ENCODE results near the gene LARGE1.

The LARGE1 gene

DNA sequence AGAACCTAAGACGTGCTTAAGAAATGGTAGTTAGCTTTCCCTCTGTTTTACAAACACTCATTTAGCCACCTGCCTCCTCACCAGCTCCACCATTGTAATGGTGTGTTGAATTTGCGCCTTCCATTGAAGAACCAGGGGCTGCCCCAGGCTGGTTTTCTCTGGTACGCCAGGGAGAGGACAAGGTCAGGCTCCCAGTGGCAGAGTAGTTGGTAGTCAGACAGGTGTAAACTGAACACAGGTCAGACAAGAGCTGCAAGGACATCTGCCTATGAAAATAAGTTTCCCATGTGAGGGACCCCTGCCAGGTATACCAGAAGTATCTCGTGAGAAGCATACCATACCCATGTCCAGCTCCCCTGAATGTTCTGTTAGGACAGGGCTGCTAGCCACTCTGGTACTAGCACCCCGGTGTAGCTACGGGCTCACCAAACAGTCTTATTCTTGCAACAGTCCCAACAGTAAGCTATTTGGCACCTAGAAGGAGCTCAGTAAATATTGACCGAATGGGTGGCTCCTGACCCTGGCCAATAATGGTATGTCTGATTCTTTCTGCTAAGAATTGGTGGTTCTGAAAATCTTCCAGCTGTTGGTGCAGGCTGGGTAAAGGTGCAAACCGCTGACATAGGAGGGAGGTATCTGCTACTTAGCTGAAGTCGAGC, 359.0 kb downstream of the LARGE1 start:
- Histone ChIP-seq H3K9me3 (ENCODE audit: insufficient read depth, low read length, severe bottlenecking) (no peaks in the 10 kb centered on the region), H3K4me1 (ENCODE audit: insufficient read depth, low read length) (no peaks in the 10 kb centered on the region), H3K79me2 (ENCODE audit: insufficient read depth, low read length) (no peaks in the 10 kb centered on the region), H3K36me3 (ENCODE audit: insufficient read depth, low read length) (no peaks in the 10 kb centered on the region), H3K27me3 (ENCODE audit: insufficient read depth, low read length, poor library complexity) (no peaks in the 10 kb centered on the region), H2AFZ (ENCODE audit: low read depth, low read length) (no peak overlapping the region), H3K9ac (ENCODE audit: low read depth, low read length) (no peak overlapping the region), H3K27ac (ENCODE audit: low read length) (no peak overlapping the region), H4K20me1 (ENCODE audit: insufficient read depth, low read length) (no peaks in the 10 kb centered on the region), H3K4me2 (ENCODE audit: insufficient read depth, low read length) (no peak overlapping the region), H3K4me3 (ENCODE audit: low read depth in 1 of 2, low read length in 2 of 2) (no peak overlapping the region)
- DNase-seq (no peak), ATAC-seq (ENCODE audit: insufficient read depth, low read depth) (no peak)
- TF ChIP-seq, protein P1, sequence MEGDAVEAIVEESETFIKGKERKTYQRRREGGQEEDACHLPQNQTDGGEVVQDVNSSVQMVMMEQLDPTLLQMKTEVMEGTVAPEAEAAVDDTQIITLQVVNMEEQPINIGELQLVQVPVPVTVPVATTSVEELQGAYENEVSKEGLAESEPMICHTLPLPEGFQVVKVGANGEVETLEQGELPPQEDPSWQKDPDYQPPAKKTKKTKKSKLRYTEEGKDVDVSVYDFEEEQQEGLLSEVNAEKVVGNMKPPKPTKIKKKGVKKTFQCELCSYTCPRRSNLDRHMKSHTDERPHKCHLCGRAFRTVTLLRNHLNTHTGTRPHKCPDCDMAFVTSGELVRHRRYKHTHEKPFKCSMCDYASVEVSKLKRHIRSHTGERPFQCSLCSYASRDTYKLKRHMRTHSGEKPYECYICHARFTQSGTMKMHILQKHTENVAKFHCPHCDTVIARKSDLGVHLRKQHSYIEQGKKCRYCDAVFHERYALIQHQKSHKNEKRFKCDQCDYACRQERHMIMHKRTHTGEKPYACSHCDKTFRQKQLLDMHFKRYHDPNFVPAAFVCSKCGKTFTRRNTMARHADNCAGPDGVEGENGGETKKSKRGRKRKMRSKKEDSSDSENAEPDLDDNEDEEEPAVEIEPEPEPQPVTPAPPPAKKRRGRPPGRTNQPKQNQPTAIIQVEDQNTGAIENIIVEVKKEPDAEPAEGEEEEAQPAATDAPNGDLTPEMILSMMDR (IDR thresholded peaks at IDR 0.05; ENCODE audit: borderline replicate concordance, extremely low read depth, low read length, poor library complexity, severe bottlenecking) = no peak
- no peak for TF ChIP-seq EZH2 (IDR thresholded peaks at IDR 0.05; ENCODE audit: borderline replicate concordance, low read depth, low read length, severe bottlenecking)

DNA sequence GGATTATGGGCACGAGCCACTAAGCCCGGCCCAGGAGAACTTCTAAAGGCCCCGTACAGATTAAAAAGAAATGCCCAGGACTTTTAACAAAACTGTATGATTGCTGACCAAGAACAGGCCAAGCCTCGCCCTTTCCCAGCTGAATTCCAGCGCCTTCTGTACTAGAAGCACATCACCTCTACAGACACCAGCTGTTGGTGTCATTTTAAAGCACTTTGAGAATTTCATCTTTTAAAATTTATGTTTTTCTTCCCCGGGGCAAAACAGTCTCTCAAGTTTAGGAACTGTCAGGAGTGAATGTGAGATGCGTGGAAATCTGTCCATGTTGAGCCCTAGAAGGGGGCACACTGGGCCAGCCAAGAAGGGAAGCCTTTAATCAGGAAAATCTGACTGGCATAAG, 362.4 kb downstream of the LARGE1 start:
- Histone ChIP-seq H3K9me3 (ENCODE audit: insufficient read depth, low read length, severe bottlenecking) (no peaks in the 10 kb centered on the region), H3K27ac (ENCODE audit: low read length) (no peak overlapping the region), H2AFZ (ENCODE audit: low read depth, low read length) (no peak overlapping the region), H3K36me3 (ENCODE audit: insufficient read depth, low read length) (no peaks in the 10 kb centered on the region), H3K27me3 (ENCODE audit: insufficient read depth, low read length, poor library complexity) (no peaks in the 10 kb centered on the region), H3K4me1 (ENCODE audit: insufficient read depth, low read length) (no peaks in the 10 kb centered on the region), H3K9ac (ENCODE audit: low read depth, low read length) (no peak overlapping the region), H3K4me2 (ENCODE audit: insufficient read depth, low read length) (no peak overlapping the region), H3K4me3 (ENCODE audit: low read depth in 1 of 2, low read length in 2 of 2) (no peak overlapping the region), H3K79me2 (ENCODE audit: insufficient read depth, low read length) (no peaks in the 10 kb centered on the region), H4K20me1 (ENCODE audit: insufficient read depth, low read length) (no peaks in the 10 kb centered on the region)
- ATAC-seq (ENCODE audit: insufficient read depth, low read depth) = no peak
- TF ChIP-seq, protein P1 (IDR thresholded peaks at IDR 0.05; ENCODE audit: borderline replicate concordance, extremely low read depth, low read length, poor library complexity, severe bottlenecking) = no peak
- TF ChIP-seq EZH2 (IDR thresholded peaks at IDR 0.05; ENCODE audit: borderline replicate concordance, low read depth, low read length, severe bottlenecking) = no peak
- DNase-seq = no peak

DNA sequence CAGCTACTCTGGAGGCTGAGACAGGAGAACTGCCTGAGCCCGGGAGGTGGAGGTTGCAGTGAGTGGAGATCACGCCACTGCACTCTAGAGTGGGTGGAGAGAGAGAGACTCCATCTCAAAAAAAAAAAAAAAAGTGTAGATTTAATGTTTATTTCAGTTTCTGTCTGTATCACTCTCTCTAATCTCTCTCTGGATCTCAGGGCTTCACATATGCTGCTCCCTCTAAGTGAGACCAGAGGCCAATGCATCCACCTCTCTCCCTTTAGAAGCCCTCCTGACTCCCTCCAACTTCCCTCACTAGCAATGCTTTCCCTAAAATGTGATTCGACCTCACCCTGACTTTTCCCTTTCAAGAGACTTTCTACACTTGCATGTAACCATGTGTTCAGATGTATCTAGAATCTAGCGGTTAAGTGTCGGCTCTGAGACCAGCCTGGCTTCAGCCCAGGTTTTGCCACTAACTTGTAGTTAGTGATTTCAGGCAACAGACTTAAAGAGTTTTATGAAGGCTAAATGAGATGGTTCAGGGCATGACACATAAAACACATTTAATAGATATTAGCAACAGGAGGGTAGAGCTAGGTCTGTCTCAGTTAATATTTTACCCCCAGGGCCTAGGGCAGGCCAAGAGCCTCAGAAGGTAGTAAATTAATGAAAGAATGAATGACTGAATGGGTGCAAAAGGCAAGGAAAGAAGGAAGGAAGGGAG, 364.3 kb downstream of the LARGE1 start:
- Histone ChIP-seq H3K4me3 (ENCODE audit: low read depth in 1 of 2, low read length in 2 of 2) (no peak overlapping the region), H4K20me1 (ENCODE audit: insufficient read depth, low read length) (no peaks in the 10 kb centered on the region), H2AFZ (ENCODE audit: low read depth, low read length) (no peak overlapping the region), H3K27ac (ENCODE audit: low read length) (no peak overlapping the region), H3K27me3 (ENCODE audit: insufficient read depth, low read length, poor library complexity) (no peaks in the 10 kb centered on the region), H3K4me2 (ENCODE audit: insufficient read depth, low read length) (no peak overlapping the region), H3K4me1 (ENCODE audit: insufficient read depth, low read length) (no peaks in the 10 kb centered on the region), H3K9me3 (ENCODE audit: insufficient read depth, low read length, severe bottlenecking) (no peaks in the 10 kb centered on the region), H3K9ac (ENCODE audit: low read depth, low read length) (no peak overlapping the region), H3K79me2 (ENCODE audit: insufficient read depth, low read length) (no peaks in the 10 kb centered on the region), H3K36me3 (ENCODE audit: insufficient read depth, low read length) (no peaks in the 10 kb centered on the region)
- ATAC-seq (ENCODE audit: insufficient read depth, low read depth) = no peak
- TF ChIP-seq, protein P1 (IDR thresholded peaks at IDR 0.05; ENCODE audit: borderline replicate concordance, extremely low read depth, low read length, poor library complexity, severe bottlenecking) = no peak
- TF ChIP-seq EZH2 (IDR thresholded peaks at IDR 0.05; ENCODE audit: borderline replicate concordance, low read depth, low read length, severe bottlenecking) = no peak
- no peak for DNase-seq

Data from DND-41 (cell line).